RPMI8226 (cell line): ENCODE results near the gene CHD6.
A peak's percentile ranks its signal among the peaks of the same experiment; 100 is the strongest.

ENCODE experiments used
- DNase-seq: peaks from one replicate; pipeline ENCODE4 v3.0.0-alpha.2; 2015

Gene CHD6

GRCh38 chr20:41418739-41419293 is 199.4 kb downstream of the CHD6 start:
- DNase-seq, result no peak

GRCh38 chr20:41418031-41418430 is 200.1 kb downstream of the CHD6 start:
- no peak for DNase-seq

GRCh38 chr20:41415191-41415590 is 203.0 kb downstream of the CHD6 start:
- no peak for DNase-seq

GRCh38 chr20:41413169-41413568 is 205.0 kb downstream of the CHD6 start:
- DNase-seq, result no peak

- DNase-seq, result no peak
These were observed 205.7 kb downstream of the CHD6 start for GRCh38 chr20:41412324-41413120.

GRCh38 chr20:41411391-41411847 is 206.8 kb downstream of the CHD6 start:
- DNase-seq, result peak; percentile 23

GRCh38 chr20:41408986-41409385 is 209.2 kb downstream of the CHD6 start:
- DNase-seq, result no peak

GRCh38 chr20:41408156-41408794 is 209.9 kb downstream of the CHD6 start:
- DNase-seq, result no peak

GRCh38 chr20:41407607-41408006 is 210.6 kb downstream of the CHD6 start:
- DNase-seq, result no peak

- DNase-seq, result no peak
These were observed 211.2 kb downstream of the CHD6 start for GRCh38 chr20:41406896-41407444.

- no peak for DNase-seq
These were observed 211.8 kb downstream of the CHD6 start for GRCh38 chr20:41406353-41406752.

- DNase-seq, result no peak
These were observed 212.7 kb downstream of the CHD6 start for GRCh38 chr20:41405436-41405835.

- no peak for DNase-seq
These were observed 214.6 kb downstream of the CHD6 start for GRCh38 chr20:41403604-41404003.

GRCh38 chr20:41398408-41398807 is 219.8 kb downstream of the CHD6 start:
- DNase-seq, result no peak

- DNase-seq, result no peak
These were observed 222.2 kb downstream of the CHD6 start for GRCh38 chr20:41395667-41396664.

- DNase-seq, result no peak
These were observed 223.1 kb downstream of the CHD6 start for GRCh38 chr20:41394931-41395666.

GRCh38 chr20:41394081-41394480 is 224.1 kb downstream of the CHD6 start:
- DNase-seq, result no peak

- DNase-seq, result no peak
These were observed 224.5 kb downstream of the CHD6 start for GRCh38 chr20:41393705-41394066.

GRCh38 chr20:41392871-41393704 is 225.1 kb downstream of the CHD6 start:
- DNase-seq, result no peak

- no peak for DNase-seq
These were observed 225.9 kb downstream of the CHD6 start for GRCh38 chr20:41392295-41392694.

GRCh38 chr20:41391587-41392001 is 226.6 kb downstream of the CHD6 start:
- DNase-seq, result no peak
